SK-N-SH treated with all-trans-retinoic acid at 6 μM for 48 hours (cell line): ENCODE measurements around the gene SLC7A4.

Experiments
- ATAC-seq: fragments of 200-7000 bp; cut with Tn5 transposase; 3 replicates; pipeline ENCODE4 v1.9.1; 2020; ENCODE audit warnings: mild to moderate bottlenecking, moderate library complexity
- BACH2 ChIP-seq: fragments of 250-450 bp; sonication (Bioruptor Pico); IDR thresholded peaks from 2 replicates; pipeline ENCODE4 v1.9.0; 2021; ENCODE audit warnings: mild to moderate bottlenecking, borderline replicate concordance
- CREB5 ChIP-seq: fragments of 250-450 bp; sonication (Bioruptor Pico); IDR thresholded peaks from 2 replicates; pipeline ENCODE4 v1.5.1; 2020; ENCODE audit warnings: low read depth, mild to moderate bottlenecking, moderate library complexity
- ESRRG ChIP-seq: fragments of 250-450 bp; sonication (Bioruptor Pico); IDR thresholded peaks from 2 replicates; pipeline ENCODE4 v1.6.1; 2021; ENCODE audit warnings: mild to moderate bottlenecking
- ISL1 ChIP-seq: fragments of 250-450 bp; sonication (Bioruptor Pico); IDR thresholded peaks from 2 replicates; pipeline ENCODE4 v2.1.2; 2022; ENCODE audit warnings: mild to moderate bottlenecking, moderate library complexity
- OSR1 ChIP-seq: fragments of 250-450 bp; sonication (Bioruptor Pico); IDR thresholded peaks from 2 replicates; pipeline ENCODE4 v1.8.0; 2022; ENCODE audit warnings: moderate library complexity, mild to moderate bottlenecking, inconsistent platforms
- POU6F1 ChIP-seq: fragments of 250-450 bp; sonication (Bioruptor Pico); IDR thresholded peaks from 2 replicates; pipeline ENCODE4 v1.8.0; 2021; ENCODE audit warnings: low read depth, mild to moderate bottlenecking, moderate library complexity, borderline replicate concordance
- PPARA ChIP-seq: fragments of 250-450 bp; sonication (Bioruptor Pico); IDR thresholded peaks from 2 replicates; pipeline ENCODE4 v1.5.0; 2020; ENCODE audit warnings: mild to moderate bottlenecking, borderline replicate concordance
- RARB ChIP-seq: fragments of 250-450 bp; sonication (Bioruptor Pico); IDR thresholded peaks from 2 replicates; pipeline ENCODE4 v1.8.0; 2021; ENCODE audit warnings: mild to moderate bottlenecking, moderate library complexity
- TCF4 ChIP-seq: fragments of 250-450 bp; sonication (Bioruptor Pico); IDR thresholded peaks from 2 replicates; pipeline ENCODE4 v1.8.0; 2021; ENCODE audit warnings: mild to moderate bottlenecking, moderate library complexity, borderline replicate concordance
- TOX ChIP-seq: fragments of 250-450 bp; sonication (Bioruptor Pico); IDR thresholded peaks from 2 replicates; pipeline ENCODE4 v1.8.0; 2021; ENCODE audit warnings: mild to moderate bottlenecking, moderate library complexity, borderline replicate concordance
- ZC3H10 ChIP-seq: fragments of 250-450 bp; sonication (Bioruptor Pico); IDR thresholded peaks from 2 replicates; pipeline ENCODE4 v1.5.1; 2021; ENCODE audit warnings: mild to moderate bottlenecking, moderate library complexity
- ZFP3 ChIP-seq: fragments of 250-450 bp; sonication (Bioruptor Pico); IDR thresholded peaks from 2 replicates; pipeline ENCODE4 v1.5.0; 2020; ENCODE audit warnings: mild to moderate bottlenecking, moderate library complexity
- ZFP30 ChIP-seq: fragments of 450-650 bp; formaldehyde crosslinking; IDR thresholded peaks from 2 replicates; pipeline ENCODE4 v1.5.0; 2022; ENCODE audit warnings: mild to moderate bottlenecking, moderate library complexity
- ZNF70 ChIP-seq: fragments of 450-650 bp; formaldehyde crosslinking; IDR thresholded peaks from 2 replicates; pipeline ENCODE4 v1.5.0; 2020; ENCODE audit warnings: mild to moderate bottlenecking, moderate library complexity
- ZNF8 ChIP-seq: fragments of 450-650 bp; formaldehyde crosslinking; IDR thresholded peaks from 2 replicates; pipeline ENCODE4 v1.5.0; 2020; ENCODE audit warnings: mild to moderate bottlenecking, moderate library complexity
- TF ChIP-seq, protein P1 (sequence below): fragments of 250-450 bp; sonication (Bioruptor Pico); IDR thresholded peaks from 2 replicates; pipeline ENCODE4 v1.5.0; 2020; ENCODE audit warnings: mild to moderate bottlenecking, moderate library complexity
- TF ChIP-seq, protein P2 (sequence below): fragments of 250-450 bp; sonication (Bioruptor Pico); IDR thresholded peaks from 2 replicates; pipeline ENCODE4 v1.5.1; 2021; ENCODE audit warnings: mild to moderate bottlenecking, moderate library complexity
- TF ChIP-seq, protein P3 (sequence below): fragments of 250-450 bp; sonication (Bioruptor Pico); IDR thresholded peaks from 2 replicates; pipeline ENCODE4 v1.8.0; 2020; ENCODE audit warnings: mild to moderate bottlenecking, moderate library complexity, borderline replicate concordance

SLC7A4 gene

GRCh38 chr22:21069375-21069774, 37.0 kb upstream of the SLC7A4 start:
- TF ChIP-seq PPARA (CRISPR knock-in tag), result no peak
- TF ChIP-seq ZC3H10 (CRISPR knock-in tag), result no peak
- no peak for TF ChIP-seq OSR1
- TF ChIP-seq ZNF8, result no peak
- TF ChIP-seq ZNF70 (CRISPR knock-in tag), result no peak
- TF ChIP-seq, protein P1, sequence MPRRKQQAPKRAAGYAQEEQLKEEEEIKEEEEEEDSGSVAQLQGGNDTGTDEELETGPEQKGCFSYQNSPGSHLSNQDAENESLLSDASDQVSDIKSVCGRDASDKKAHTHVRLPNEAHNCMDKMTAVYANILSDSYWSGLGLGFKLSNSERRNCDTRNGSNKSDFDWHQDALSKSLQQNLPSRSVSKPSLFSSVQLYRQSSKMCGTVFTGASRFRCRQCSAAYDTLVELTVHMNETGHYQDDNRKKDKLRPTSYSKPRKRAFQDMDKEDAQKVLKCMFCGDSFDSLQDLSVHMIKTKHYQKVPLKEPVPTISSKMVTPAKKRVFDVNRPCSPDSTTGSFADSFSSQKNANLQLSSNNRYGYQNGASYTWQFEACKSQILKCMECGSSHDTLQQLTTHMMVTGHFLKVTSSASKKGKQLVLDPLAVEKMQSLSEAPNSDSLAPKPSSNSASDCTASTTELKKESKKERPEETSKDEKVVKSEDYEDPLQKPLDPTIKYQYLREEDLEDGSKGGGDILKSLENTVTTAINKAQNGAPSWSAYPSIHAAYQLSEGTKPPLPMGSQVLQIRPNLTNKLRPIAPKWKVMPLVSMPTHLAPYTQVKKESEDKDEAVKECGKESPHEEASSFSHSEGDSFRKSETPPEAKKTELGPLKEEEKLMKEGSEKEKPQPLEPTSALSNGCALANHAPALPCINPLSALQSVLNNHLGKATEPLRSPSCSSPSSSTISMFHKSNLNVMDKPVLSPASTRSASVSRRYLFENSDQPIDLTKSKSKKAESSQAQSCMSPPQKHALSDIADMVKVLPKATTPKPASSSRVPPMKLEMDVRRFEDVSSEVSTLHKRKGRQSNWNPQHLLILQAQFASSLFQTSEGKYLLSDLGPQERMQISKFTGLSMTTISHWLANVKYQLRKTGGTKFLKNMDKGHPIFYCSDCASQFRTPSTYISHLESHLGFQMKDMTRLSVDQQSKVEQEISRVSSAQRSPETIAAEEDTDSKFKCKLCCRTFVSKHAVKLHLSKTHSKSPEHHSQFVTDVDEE (CRISPR knock-in tag), result no peak
- TF ChIP-seq, protein P2, sequence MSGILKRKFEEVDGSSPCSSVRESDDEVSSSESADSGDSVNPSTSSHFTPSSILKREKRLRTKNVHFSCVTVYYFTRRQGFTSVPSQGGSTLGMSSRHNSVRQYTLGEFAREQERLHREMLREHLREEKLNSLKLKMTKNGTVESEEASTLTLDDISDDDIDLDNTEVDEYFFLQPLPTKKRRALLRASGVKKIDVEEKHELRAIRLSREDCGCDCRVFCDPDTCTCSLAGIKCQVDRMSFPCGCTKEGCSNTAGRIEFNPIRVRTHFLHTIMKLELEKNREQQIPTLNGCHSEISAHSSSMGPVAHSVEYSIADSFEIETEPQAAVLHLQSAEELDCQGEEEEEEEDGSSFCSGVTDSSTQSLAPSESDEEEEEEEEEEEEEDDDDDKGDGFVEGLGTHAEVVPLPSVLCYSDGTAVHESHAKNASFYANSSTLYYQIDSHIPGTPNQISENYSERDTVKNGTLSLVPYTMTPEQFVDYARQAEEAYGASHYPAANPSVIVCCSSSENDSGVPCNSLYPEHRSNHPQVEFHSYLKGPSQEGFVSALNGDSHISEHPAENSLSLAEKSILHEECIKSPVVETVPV (CRISPR knock-in tag), result no peak
- TF ChIP-seq ISL1, result no peak
- no peak for TF ChIP-seq RARB
- no peak for TF ChIP-seq ESRRG (CRISPR knock-in tag)
- TF ChIP-seq CREB5, result no peak
- no peak for TF ChIP-seq TOX
- TF ChIP-seq POU6F1 (CRISPR knock-in tag), result no peak
- TF ChIP-seq, protein P3, sequence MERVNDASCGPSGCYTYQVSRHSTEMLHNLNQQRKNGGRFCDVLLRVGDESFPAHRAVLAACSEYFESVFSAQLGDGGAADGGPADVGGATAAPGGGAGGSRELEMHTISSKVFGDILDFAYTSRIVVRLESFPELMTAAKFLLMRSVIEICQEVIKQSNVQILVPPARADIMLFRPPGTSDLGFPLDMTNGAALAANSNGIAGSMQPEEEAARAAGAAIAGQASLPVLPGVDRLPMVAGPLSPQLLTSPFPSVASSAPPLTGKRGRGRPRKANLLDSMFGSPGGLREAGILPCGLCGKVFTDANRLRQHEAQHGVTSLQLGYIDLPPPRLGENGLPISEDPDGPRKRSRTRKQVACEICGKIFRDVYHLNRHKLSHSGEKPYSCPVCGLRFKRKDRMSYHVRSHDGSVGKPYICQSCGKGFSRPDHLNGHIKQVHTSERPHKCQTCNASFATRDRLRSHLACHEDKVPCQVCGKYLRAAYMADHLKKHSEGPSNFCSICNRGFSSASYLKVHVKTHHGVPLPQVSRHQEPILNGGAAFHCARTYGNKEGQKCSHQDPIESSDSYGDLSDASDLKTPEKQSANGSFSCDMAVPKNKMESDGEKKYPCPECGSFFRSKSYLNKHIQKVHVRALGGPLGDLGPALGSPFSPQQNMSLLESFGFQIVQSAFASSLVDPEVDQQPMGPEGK (CRISPR knock-in tag), result no peak
- TF ChIP-seq TCF4 (CRISPR knock-in tag), result no peak
- no peak for TF ChIP-seq ZFP3 (CRISPR knock-in tag)
- TF ChIP-seq BACH2, result no peak
- no peak for ATAC-seq

DNA sequence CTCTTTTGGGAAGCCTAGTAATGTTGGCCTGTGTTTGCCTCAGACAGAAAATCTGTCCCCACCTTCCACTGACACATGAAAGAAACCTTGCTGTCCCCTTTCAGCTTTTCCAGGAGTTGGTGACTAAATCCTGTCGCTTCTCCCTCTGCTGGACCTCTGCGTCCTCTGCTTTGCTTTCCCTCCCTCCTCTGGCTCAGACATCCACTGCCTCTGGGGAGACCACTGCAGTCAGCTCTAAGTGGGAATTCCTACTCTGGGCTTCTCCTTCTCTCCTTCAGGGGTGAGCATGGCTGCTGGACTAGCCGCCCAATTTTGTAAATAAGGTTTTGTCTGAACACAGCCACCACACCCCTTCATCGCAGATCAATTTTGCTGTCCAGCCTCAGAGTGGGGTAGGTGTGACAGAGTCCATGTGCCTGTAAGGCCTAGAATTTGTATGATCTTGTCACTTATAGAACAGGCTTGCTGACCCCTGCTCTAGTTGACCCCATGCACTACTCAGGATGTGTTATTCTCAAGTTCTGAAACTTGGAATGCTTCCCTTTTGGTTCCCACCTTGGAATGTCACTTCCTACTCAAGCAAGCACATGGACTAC, 36.4 kb upstream of the SLC7A4 start:
- TF ChIP-seq ESRRG (CRISPR knock-in tag) (no peak), RARB (no peak), OSR1 (no peak), POU6F1 (CRISPR knock-in tag) (no peak), TOX (no peak), ISL1 (no peak), TCF4 (CRISPR knock-in tag) (no peak), ZC3H10 (CRISPR knock-in tag) (no peak), PPARA (CRISPR knock-in tag) (no peak), ZFP30 (CRISPR knock-in tag) (no peak)
- ATAC-seq, result no peak
